ENCODE results near the gene USP6NL. TPM values are rescaled to one million over a fixed set of nuclear protein-coding genes. Genes with fewer than 3 reads are reported as not detected.

USP6NL gene
- total and polyA plus RNA-seq, 9 of the 15 experiments (the other 6 are each of a cell fraction or from before 2014, with no cell fraction given), result 3.2 to 26.6 (median 19.8) TPM

- CTCF ChIA-PET (ENCODE audit: low intra/inter-chr PET ratio), result no interaction called here
- H3K27me3 ChIP-seq (ENCODE audit: control insufficient read depth in 2 of 2, insufficient read depth in 2 of 2, low read length in 2 of 2), result no peaks in the 10 kb centered on the region
- H4K20me1 ChIP-seq (replicated peaks; ENCODE audit: control insufficient read depth, insufficient read depth, low read length), result no peaks in the 10 kb centered on the region; the same call in 1 of the 2 replicates
- TF ChIP-seq GTF2B (IDR thresholded peaks at IDR 0.05; ENCODE audit: extremely low read depth, insufficient read length), result no peak
- peak; percentile 58 for TF ChIP-seq NFIC (IDR thresholded peaks at IDR 0.05)
- H3K9me3 ChIP-seq (replicated peaks; ENCODE audit: control insufficient read depth, insufficient read depth, low read depth, low read length), result no peaks in the 10 kb centered on the region; the same call in 1 of the 2 replicates
- POLR2A ChIA-PET, result no interaction called here
- peaks cover 11 to 16% of the 10 kb centered on the region in 2 experiments; a peak in 4 of 5 replicates for H3K4me1 ChIP-seq (replicated peaks in 1 of 2; ENCODE audit: control insufficient read depth in 2 of 2, insufficient read depth in 2 of 2, low read length in 2 of 2)
- in situ Hi-C loops (cut with MboI) (no loop called here), intact Hi-C loops (cut with micrococcal nuclease) (no loop called here)
- no peak overlapping the region for H3K9ac ChIP-seq (ENCODE audit: insufficient read depth in 1 of 2, low read depth in 2 of 2, low read length in 2 of 2)
- no peak for DNase-seq (ENCODE audit: extremely low read depth in 1 of 4, low spot score in 3 of 4)
- H3K4me3 ChIP-seq, result no peak overlapping the region
- H2AFZ ChIP-seq (ENCODE audit: low read depth, low read length), result no peak overlapping the region
- no peak overlapping the region for H3K27ac ChIP-seq (ENCODE audit: extremely low read depth, low read depth, low read length)
- BruUV-seq (replicated peaks), result no TSS peak
- WGBS (ENCODE audit: insufficient coverage, low coverage, missing lambda C conversion rate), result 21% methylated on average over 2 of the region's 2 CpGs
- no peak for ATAC-seq
- peaks cover 95% of the 10 kb centered on the region for H3K79me2 ChIP-seq (ENCODE audit: control insufficient read depth, insufficient read depth, low read length)
- no peak overlapping the region for H3K4me2 ChIP-seq (ENCODE audit: insufficient read depth, low read length)
- FAIRE-seq, result no peak
- peaks cover 21% of the 10 kb centered on the region for H3K36me3 ChIP-seq (ENCODE audit: control insufficient read depth, insufficient read depth, low read length)
- no peaks in the 10 kb centered on the region for H3K9me1 ChIP-seq (ENCODE audit: control insufficient read depth, insufficient read depth, low read length)
Observed at GRCh38 chr10:11581213-11581612, 30.2 kb downstream of the USP6NL start.

GRCh38 chr10:11579885-11580284, 31.6 kb downstream of the USP6NL start:
- H3K4me3 ChIP-seq, result no peak overlapping the region
- in situ Hi-C loops (cut with MboI) (no loop called here), intact Hi-C loops (cut with micrococcal nuclease) (no loop called here)
- H3K36me3 ChIP-seq (ENCODE audit: control insufficient read depth, insufficient read depth, low read length), result peaks cover 13% of the 10 kb centered on the region
- peaks cover 8% of the 10 kb centered on the region for H4K20me1 ChIP-seq (replicated peaks; ENCODE audit: control insufficient read depth, insufficient read depth, low read length)
- H3K4me2 ChIP-seq (ENCODE audit: insufficient read depth, low read length), result no peak overlapping the region
- 32% methylated on average over 6 of the region's 6 CpGs for WGBS (ENCODE audit: insufficient coverage, low coverage, missing lambda C conversion rate)
- H3K9me3 ChIP-seq (replicated peaks; ENCODE audit: control insufficient read depth, insufficient read depth, low read depth, low read length), result no peaks in the 10 kb centered on the region
- ChIA-PET CTCF (ENCODE audit: low intra/inter-chr PET ratio) (no interaction called here), POLR2A (interaction anchor here (1.0 to 1.6 kb wide), 3 partner anchors 10 to 15 kb away, joined by 4 read pairs; no protein-coding TSS in a partner anchor)
- BruUV-seq (replicated peaks), result no TSS peak
- no peak overlapping the region for H2AFZ ChIP-seq (ENCODE audit: low read depth, low read length)
- H3K9me1 ChIP-seq (ENCODE audit: control insufficient read depth, insufficient read depth, low read length), result no peaks in the 10 kb centered on the region
- peaks cover 11 to 16% of the 10 kb centered on the region in 2 experiments; a peak in 4 of 5 replicates for H3K4me1 ChIP-seq (replicated peaks in 1 of 2; ENCODE audit: control insufficient read depth in 2 of 2, insufficient read depth in 2 of 2, low read length in 2 of 2)
- H3K27me3 ChIP-seq (ENCODE audit: control insufficient read depth in 2 of 2, insufficient read depth in 2 of 2, low read length in 2 of 2), result no peaks in the 10 kb centered on the region
- DNase-seq (ENCODE audit: extremely low read depth in 1 of 4, low spot score in 3 of 4) (no peak), FAIRE-seq (peak; percentile 6), ATAC-seq (peak; percentile 48)
- no peak for TF ChIP-seq E2F1 (CRISPR knock-in tag; IDR thresholded peaks at IDR 0.05)
- peak; percentile 66 for TF ChIP-seq ZNF316 (IDR thresholded peaks at IDR 0.05)
- TF ChIP-seq TCF3 (CRISPR knock-in tag; IDR thresholded peaks at IDR 0.05), result no peak
- peak; percentile 59 for TF ChIP-seq C11orf30 (IDR thresholded peaks at IDR 0.05; ENCODE audit: low read depth)
- TF ChIP-seq PCBP2 (IDR thresholded peaks at IDR 0.05; ENCODE audit: low read depth, low read length, poor library complexity, severe bottlenecking), result no peak
- TF ChIP-seq FUS (optimal IDR thresholded peaks at IDR 0.05; ENCODE audit: low read depth, low read length), result no peak
- no peak for TF ChIP-seq ZNF707 (CRISPR knock-in tag; conservative IDR thresholded peaks at IDR 0.05)
- TF ChIP-seq GATAD2A (IDR thresholded peaks at IDR 0.05), result no peak
- no peak for TF ChIP-seq NCOA4 (IDR thresholded peaks at IDR 0.05; ENCODE audit: partially characterized antibody)
- TF ChIP-seq HMG20B (CRISPR knock-in tag; IDR thresholded peaks at IDR 0.05), result no peak
- H3K79me2 ChIP-seq (ENCODE audit: control insufficient read depth, insufficient read depth, low read length), result peaks cover 95% of the 10 kb centered on the region
- no peak overlapping the region for H3K27ac ChIP-seq (ENCODE audit: extremely low read depth, low read depth, low read length)
- H3K9ac ChIP-seq (ENCODE audit: insufficient read depth in 1 of 2, low read depth in 2 of 2, low read length in 2 of 2), result no peak overlapping the region
